Measurements from ENCODE around the gene KRT8.
A peak's percentile ranks its signal among the peaks of the same experiment; 100 is the strongest.
"Not testable (repeated sequence)": the region's sequence is repeated elsewhere in the genome, so short reads cannot be mapped to it uniquely, and the experiment has no call there.

KRT8 gene

DNA sequence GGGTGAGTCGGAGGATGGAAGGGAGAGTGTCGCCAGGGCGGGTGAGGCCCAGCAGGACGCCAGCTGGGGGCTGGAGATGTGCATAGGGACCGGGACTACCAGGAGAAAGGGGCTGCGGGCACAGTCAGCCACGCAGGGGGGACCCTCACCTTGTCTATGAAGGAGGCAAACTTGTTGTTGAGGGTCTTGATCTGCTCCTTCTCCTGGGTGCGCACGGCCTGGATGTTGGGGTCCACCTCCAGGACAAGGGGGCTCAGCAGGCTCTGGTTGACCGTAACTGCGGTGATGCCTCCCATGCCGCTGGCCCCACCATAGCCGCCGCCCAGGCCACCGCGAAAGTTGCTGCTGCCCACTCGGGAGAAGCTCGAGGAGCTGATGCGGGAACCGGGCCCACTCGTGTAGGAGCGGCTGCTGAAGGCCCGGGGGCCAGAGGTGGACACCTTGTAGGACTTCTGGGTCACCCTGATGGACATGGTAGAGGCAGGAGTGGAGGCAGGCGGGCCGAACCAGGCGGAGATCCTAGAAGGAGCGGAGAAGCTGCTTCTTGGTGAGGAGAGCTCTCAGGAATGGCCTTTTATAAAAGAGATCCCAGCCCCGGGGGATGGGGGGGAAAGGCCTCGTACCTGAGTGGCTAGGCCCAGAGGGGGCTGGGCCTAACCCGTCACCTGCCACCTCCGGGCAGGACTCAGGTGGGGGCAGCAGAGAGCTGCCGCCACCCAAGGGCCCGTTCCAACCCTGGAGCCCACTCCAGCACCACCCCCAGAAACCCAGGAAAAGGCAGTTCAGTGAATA is at the start of gene KRT8:
Gene KRT8, minus strand, starts transcription at position 568 of the 792 bp plus-strand sequence. Its CDS starts 95 bp downstream, at position 473.
- Histone ChIP-seq H3K27ac (ENCODE audit: low read depth in 2 of 2, low read length in 2 of 2) (peak within 1 kb of the TSS; percentile 89 to 96), H3K36me3 (ENCODE audit: control insufficient read depth in 2 of 2, insufficient read depth in 2 of 2, low read length in 2 of 2) (peaks cover 18 to 20% of the 10 kb centered on the region in 2 donors), H3K4me3 (ENCODE audit: low read length in 2 of 2) (peak within 1 kb of the TSS; percentile 70 to 87), H3K4me1 (ENCODE audit: control insufficient read depth in 2 of 2, insufficient read depth in 2 of 2, low read length in 2 of 2) (peaks cover 50 to 64% of the 10 kb centered on the region in 2 donors), H3K9ac (ENCODE audit: low read depth in 1 of 2, low read length in 2 of 2) (peak within 1 kb of the TSS; percentile 94 to 96)
- H3K27me3 ChIP-seq (ENCODE audit: control insufficient read depth in 2 of 2, insufficient read depth in 2 of 2, low read length in 2 of 2); H3K9me3 ChIP-seq (ENCODE audit: control insufficient read depth in 2 of 2, low read length in 2 of 2): not testable (repeated sequence)

DNA sequence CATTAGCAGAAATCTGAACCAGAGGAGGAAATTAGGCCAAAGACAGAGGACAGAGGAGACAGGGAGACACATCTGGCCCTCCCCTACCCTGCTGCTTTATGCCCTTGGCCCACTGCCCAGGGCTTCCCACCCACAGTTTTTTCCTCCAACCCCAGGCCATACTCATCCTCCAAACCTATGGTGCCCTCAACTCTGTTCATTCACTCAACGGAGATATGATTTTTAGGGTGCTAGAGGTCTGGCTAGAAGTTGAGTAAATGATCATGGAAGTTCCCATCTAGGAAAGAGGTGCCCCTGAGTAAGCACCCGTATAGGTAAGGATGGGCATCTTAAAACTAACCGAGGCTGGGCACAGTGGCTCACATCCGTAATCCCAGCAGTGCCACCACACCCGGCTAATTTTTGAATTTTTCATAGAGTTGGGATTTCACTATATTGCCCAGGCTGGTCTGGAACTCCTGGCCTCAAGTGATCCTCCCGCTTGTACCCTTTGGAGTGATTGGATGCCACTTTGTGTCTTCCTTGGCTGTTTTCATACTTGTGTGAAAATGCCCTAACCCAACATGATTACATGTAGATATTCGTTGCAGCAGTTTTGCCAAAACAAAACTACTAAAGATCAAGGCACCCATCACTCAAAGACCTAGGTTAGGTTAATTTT is 48.4 kb upstream of the KRT8 start:
- Histone ChIP-seq H3K4me1 (ENCODE audit: control insufficient read depth in 2 of 2, insufficient read depth in 2 of 2, low read length in 2 of 2) (peaks cover 10 to 29% of the 10 kb centered on the region in 2 donors), H3K9me3 (ENCODE audit: control insufficient read depth in 2 of 2, low read length in 2 of 2) (no peaks in the 10 kb centered on the region), H3K36me3 (ENCODE audit: control insufficient read depth in 2 of 2, insufficient read depth in 2 of 2, low read length in 2 of 2) (peaks cover 23 to 30% of the 10 kb centered on the region in 2 donors), H3K9ac (ENCODE audit: low read depth in 1 of 2, low read length in 2 of 2) (no peak overlapping the region), H3K4me3 (ENCODE audit: low read length in 2 of 2) (no peak overlapping the region), H3K27ac (ENCODE audit: low read depth in 2 of 2, low read length in 2 of 2) (no peak overlapping the region), H3K27me3 (ENCODE audit: control insufficient read depth in 2 of 2, insufficient read depth in 2 of 2, low read length in 2 of 2) (peaks cover 0 to 2% of the 10 kb centered on the region in 2 donors)

DNA sequence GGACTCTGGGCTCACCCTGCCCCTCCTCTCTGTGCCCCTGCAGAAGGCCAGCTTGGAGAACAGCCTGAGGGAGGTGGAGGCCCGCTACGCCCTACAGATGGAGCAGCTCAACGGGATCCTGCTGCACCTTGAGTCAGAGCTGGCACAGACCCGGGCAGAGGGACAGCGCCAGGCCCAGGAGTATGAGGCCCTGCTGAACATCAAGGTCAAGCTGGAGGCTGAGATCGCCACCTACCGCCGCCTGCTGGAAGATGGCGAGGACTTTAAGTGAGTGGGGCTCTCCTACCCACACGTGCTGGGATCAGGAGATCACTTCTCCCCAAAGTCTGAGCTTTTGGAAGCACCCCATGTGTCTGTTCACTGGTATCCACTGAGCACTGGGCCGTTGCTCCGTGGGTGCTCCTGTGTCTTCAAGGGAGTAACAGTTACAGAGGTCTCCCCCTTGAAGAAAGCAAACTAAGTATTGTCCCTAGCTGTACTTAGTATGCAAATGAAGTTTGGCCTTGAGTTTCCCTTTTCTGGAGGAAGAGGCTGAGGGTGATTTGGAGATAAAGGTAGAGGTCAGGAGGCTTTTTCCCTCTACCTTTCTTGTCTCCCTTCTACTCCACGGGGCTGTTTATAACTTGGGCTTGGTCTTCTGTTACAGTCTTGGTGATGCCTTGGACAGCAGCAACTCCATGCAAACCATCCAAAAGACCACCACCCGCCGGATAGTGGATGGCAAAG is 47.4 kb upstream of the KRT8 start:
- Histone ChIP-seq H3K36me3 (ENCODE audit: control insufficient read depth in 2 of 2, insufficient read depth in 2 of 2, low read length in 2 of 2) (peaks cover 23 to 30% of the 10 kb centered on the region in 2 donors), H3K9ac (ENCODE audit: low read depth in 1 of 2, low read length in 2 of 2) (peak overlapping the region in 1 of 2 donors; percentile 100), H3K27ac (ENCODE audit: low read depth in 2 of 2, low read length in 2 of 2) (peak overlapping the region; percentile 92 to 100), H3K4me1 (ENCODE audit: control insufficient read depth in 2 of 2, insufficient read depth in 2 of 2, low read length in 2 of 2) (peaks cover 13 to 35% of the 10 kb centered on the region in 2 donors), H3K27me3 (ENCODE audit: control insufficient read depth in 2 of 2, insufficient read depth in 2 of 2, low read length in 2 of 2) (peaks cover 0 to 2% of the 10 kb centered on the region in 2 donors), H3K9me3 (ENCODE audit: control insufficient read depth in 2 of 2, low read length in 2 of 2) (no peaks in the 10 kb centered on the region), H3K4me3 (ENCODE audit: low read length in 2 of 2) (peak overlapping the region; percentile 44 to 80)

DNA sequence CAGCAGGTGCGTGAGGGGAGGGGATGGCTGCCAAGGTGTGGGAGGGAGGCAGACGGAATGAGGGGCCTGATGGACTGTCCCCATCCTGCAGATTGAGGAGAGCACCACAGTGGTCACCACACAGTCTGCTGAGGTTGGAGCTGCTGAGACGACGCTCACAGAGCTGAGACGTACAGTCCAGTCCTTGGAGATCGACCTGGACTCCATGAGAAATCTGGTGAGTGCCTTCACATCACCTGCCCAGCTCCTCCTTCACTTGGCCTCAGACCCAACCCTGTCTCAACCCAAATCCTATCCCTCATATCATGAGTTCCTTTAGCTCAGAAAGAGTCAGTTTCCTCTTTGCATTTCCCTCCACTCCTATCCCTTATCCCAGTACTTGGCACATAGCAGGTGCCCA is 46.8 kb upstream of the KRT8 start:
- Histone ChIP-seq H3K27me3 (ENCODE audit: control insufficient read depth in 2 of 2, insufficient read depth in 2 of 2, low read length in 2 of 2) (peaks cover 0 to 2% of the 10 kb centered on the region in 2 donors), H3K4me1 (ENCODE audit: control insufficient read depth in 2 of 2, insufficient read depth in 2 of 2, low read length in 2 of 2) (peaks cover 16 to 39% of the 10 kb centered on the region in 2 donors), H3K4me3 (ENCODE audit: low read length in 2 of 2) (peak overlapping the region; percentile 44 to 80), H3K9me3 (ENCODE audit: control insufficient read depth in 2 of 2, low read length in 2 of 2) (no peaks in the 10 kb centered on the region), H3K9ac (ENCODE audit: low read depth in 1 of 2, low read length in 2 of 2) (peak overlapping the region; percentile 88 to 100), H3K27ac (ENCODE audit: low read depth in 2 of 2, low read length in 2 of 2) (peak overlapping the region; percentile 92 to 100), H3K36me3 (ENCODE audit: control insufficient read depth in 2 of 2, insufficient read depth in 2 of 2, low read length in 2 of 2) (peaks cover 23 to 30% of the 10 kb centered on the region in 2 donors)

DNA sequence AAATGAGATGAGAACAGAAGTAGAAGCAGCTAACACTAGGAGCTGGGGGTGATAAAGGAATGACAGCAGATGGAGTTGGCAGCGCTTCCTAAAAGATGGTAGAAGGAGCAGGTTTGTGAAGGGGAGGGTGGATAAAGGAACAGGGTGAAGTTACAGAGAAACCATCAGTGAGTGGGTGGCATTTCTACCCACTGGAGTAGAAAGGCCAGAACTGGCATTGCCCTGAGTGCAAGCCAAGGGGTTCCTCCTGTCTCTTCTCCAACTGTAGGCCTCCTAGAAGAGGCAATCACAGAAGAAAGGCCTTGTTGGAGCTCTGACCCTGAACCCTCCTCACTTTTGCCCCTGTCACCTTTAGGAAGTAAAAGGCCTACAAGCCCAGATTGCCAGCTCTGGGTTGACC is 46.2 kb upstream of the KRT8 start:
- H3K36me3 ChIP-seq (ENCODE audit: control insufficient read depth in 2 of 2, insufficient read depth in 2 of 2, low read length in 2 of 2), result peaks cover 23 to 30% of the 10 kb centered on the region in 2 donors

DNA sequence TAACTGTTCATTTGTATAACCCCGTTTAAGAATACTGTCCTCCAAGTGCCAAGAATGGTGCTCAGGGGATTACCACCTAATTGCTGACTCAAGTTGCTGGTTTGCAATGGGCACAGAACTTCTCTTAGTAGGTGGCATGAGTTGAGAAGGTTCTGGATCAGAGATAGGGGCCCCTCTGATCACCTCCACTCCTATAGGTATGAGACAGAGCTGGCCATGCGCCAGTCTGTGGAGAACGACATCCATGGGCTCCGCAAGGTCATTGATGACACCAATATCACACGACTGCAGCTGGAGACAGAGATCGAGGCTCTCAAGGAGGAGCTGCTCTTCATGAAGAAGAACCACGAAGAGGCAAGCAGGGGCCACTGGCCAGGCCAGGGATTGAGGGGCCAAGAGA is 45.7 kb upstream of the KRT8 start:
- H3K4me3 ChIP-seq (ENCODE audit: low read length in 2 of 2), result peak overlapping the region; percentile 80 to 100
- peak overlapping the region; percentile 88 to 100 for H3K9ac ChIP-seq (ENCODE audit: low read depth in 1 of 2, low read length in 2 of 2)
- peaks cover 23 to 30% of the 10 kb centered on the region in 2 donors for H3K36me3 ChIP-seq (ENCODE audit: control insufficient read depth in 2 of 2, insufficient read depth in 2 of 2, low read length in 2 of 2)
- H3K27ac ChIP-seq (ENCODE audit: low read depth in 2 of 2, low read length in 2 of 2), result peak overlapping the region; percentile 92 to 100
- H3K4me1 ChIP-seq (ENCODE audit: control insufficient read depth in 2 of 2, insufficient read depth in 2 of 2, low read length in 2 of 2), result peaks cover 16 to 48% of the 10 kb centered on the region in 2 donors
- no peaks in the 10 kb centered on the region for H3K9me3 ChIP-seq (ENCODE audit: control insufficient read depth in 2 of 2, low read length in 2 of 2)
- H3K27me3 ChIP-seq (ENCODE audit: control insufficient read depth in 2 of 2, insufficient read depth in 2 of 2, low read length in 2 of 2), result peaks cover 0 to 2% of the 10 kb centered on the region in 2 donors

More for the DNA sequence above, 46.2 kb upstream of the KRT8 start:
- H3K9ac ChIP-seq (ENCODE audit: low read depth in 1 of 2, low read length in 2 of 2), result peak overlapping the region; percentile 88 to 100
- peaks cover 0 to 2% of the 10 kb centered on the region in 2 donors for H3K27me3 ChIP-seq (ENCODE audit: control insufficient read depth in 2 of 2, insufficient read depth in 2 of 2, low read length in 2 of 2)
- H3K27ac ChIP-seq (ENCODE audit: low read depth in 2 of 2, low read length in 2 of 2), result peak overlapping the region; percentile 92 to 100
- H3K4me3 ChIP-seq (ENCODE audit: low read length in 2 of 2), result peak overlapping the region; percentile 80 to 100
- H3K4me1 ChIP-seq (ENCODE audit: control insufficient read depth in 2 of 2, insufficient read depth in 2 of 2, low read length in 2 of 2), result peaks cover 16 to 44% of the 10 kb centered on the region in 2 donors
- no peaks in the 10 kb centered on the region for H3K9me3 ChIP-seq (ENCODE audit: control insufficient read depth in 2 of 2, low read length in 2 of 2)

DNA sequence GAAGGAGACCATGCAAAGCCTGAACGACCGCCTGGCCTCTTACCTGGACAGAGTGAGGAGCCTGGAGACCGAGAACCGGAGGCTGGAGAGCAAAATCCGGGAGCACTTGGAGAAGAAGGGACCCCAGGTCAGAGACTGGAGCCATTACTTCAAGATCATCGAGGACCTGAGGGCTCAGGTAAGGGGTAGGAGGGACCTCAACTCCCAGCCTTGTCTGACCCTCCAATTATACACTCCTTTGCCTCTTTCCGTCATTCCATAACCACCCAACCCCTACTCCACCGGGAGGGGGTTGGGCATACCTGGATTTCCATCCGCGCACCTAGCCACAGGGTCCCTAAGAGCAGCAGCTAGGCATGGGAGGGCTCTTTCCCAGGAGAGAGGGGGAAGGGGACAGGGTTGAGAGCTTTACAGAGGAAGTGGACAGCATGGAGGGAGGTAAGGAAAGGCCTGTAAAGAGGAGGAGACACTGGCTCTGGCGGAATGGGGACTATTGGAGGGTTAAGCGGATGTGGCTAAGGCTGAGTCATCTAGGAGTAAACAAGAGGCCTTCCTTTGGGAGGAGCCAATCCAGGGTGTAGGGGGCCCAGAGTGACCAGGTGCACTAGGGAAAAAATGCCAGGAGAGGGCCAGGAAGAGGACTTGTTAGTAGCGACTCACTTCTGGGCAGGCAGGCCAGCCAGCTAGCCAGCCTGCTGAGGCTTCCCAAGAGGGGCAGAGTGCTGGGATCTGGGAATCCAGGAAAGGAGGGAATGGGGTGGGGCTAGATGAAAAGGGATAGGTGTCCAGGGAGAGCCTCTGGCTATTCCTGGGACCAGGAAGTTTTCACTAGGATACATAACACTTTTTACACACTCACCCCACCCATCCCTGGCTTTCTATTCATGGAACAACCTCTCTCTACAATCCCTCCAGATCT is 44.8 kb upstream of the KRT8 start:
- Histone ChIP-seq H3K9ac (ENCODE audit: low read depth in 1 of 2, low read length in 2 of 2) (peak overlapping the region; percentile 88 to 100), H3K27ac (ENCODE audit: low read depth in 2 of 2, low read length in 2 of 2) (peak overlapping the region; percentile 92 to 100), H3K4me3 (ENCODE audit: low read length in 2 of 2) (peak overlapping the region; percentile 80 to 100), H3K9me3 (ENCODE audit: control insufficient read depth in 2 of 2, low read length in 2 of 2) (no peaks in the 10 kb centered on the region), H3K4me1 (ENCODE audit: control insufficient read depth in 2 of 2, insufficient read depth in 2 of 2, low read length in 2 of 2) (peaks cover 16 to 51% of the 10 kb centered on the region in 2 donors), H3K36me3 (ENCODE audit: control insufficient read depth in 2 of 2, insufficient read depth in 2 of 2, low read length in 2 of 2) (peaks cover 23 to 30% of the 10 kb centered on the region in 2 donors), H3K27me3 (ENCODE audit: control insufficient read depth in 2 of 2, insufficient read depth in 2 of 2, low read length in 2 of 2) (peaks cover 0 to 2% of the 10 kb centered on the region in 2 donors)

DNA sequence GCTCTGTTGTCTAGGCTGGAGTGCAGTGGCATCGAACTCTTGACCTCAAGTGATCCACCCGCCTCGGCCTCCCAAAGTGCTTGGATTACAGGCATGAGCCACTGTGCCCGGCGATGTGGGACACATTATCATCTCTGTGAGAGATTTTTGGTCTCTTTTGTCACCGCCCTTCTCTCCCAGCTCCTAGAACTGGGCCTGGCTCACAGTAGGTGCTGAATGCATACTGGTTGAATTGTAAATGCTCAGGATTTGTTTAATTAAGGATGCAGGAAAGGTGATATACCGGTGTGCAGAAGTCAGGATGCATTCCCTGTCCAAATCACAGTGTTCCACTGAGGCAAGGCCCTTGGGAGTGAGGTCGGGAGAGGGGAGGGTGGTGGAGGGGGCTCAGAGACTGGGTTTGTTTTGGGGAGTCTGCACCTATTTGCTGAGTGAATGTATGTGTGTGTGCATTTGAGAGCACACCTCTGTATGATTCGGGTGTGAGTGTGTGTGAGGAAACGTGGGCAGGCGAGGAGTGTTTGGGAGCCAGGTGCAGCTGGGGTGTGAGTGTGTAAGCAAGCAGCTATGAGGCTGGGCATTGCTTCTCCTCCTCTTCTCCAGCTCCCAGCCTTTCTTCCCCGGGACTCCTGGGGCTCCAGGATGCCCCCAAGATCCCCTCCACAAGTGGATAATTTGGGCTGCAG is 43.0 kb upstream of the KRT8 start:
- no peak overlapping the region for H3K27ac ChIP-seq (ENCODE audit: low read depth in 2 of 2, low read length in 2 of 2)

More for the DNA sequence above, 43.0 kb upstream of the KRT8 start:
- H3K4me1 ChIP-seq (ENCODE audit: control insufficient read depth in 2 of 2, insufficient read depth in 2 of 2, low read length in 2 of 2), result peaks cover 27 to 59% of the 10 kb centered on the region in 2 donors
- peaks cover 20 to 26% of the 10 kb centered on the region in 2 donors for H3K36me3 ChIP-seq (ENCODE audit: control insufficient read depth in 2 of 2, insufficient read depth in 2 of 2, low read length in 2 of 2)
- H3K4me3 ChIP-seq (ENCODE audit: low read length in 2 of 2), result no peak overlapping the region
- H3K9ac ChIP-seq (ENCODE audit: low read depth in 1 of 2, low read length in 2 of 2), result peak overlapping the region in 1 of 2 donors; percentile 100
- H3K27me3 ChIP-seq (ENCODE audit: control insufficient read depth in 2 of 2, insufficient read depth in 2 of 2, low read length in 2 of 2), result peaks cover 0 to 2% of the 10 kb centered on the region in 2 donors
- H3K9me3 ChIP-seq (ENCODE audit: control insufficient read depth in 2 of 2, low read length in 2 of 2), result no peaks in the 10 kb centered on the region

Measured in mucosa of rectum (tissue), 2 donors.